ENCODE data around the gene RAP1GDS1. TPM values are rescaled to one million over a fixed set of nuclear protein-coding genes. Genes with fewer than 3 reads are reported as not detected.

Gene RAP1GDS1
- total and polyA plus RNA-seq, 10 donors: 13.5 to 55.1 (median 46.4) TPM

DNA sequence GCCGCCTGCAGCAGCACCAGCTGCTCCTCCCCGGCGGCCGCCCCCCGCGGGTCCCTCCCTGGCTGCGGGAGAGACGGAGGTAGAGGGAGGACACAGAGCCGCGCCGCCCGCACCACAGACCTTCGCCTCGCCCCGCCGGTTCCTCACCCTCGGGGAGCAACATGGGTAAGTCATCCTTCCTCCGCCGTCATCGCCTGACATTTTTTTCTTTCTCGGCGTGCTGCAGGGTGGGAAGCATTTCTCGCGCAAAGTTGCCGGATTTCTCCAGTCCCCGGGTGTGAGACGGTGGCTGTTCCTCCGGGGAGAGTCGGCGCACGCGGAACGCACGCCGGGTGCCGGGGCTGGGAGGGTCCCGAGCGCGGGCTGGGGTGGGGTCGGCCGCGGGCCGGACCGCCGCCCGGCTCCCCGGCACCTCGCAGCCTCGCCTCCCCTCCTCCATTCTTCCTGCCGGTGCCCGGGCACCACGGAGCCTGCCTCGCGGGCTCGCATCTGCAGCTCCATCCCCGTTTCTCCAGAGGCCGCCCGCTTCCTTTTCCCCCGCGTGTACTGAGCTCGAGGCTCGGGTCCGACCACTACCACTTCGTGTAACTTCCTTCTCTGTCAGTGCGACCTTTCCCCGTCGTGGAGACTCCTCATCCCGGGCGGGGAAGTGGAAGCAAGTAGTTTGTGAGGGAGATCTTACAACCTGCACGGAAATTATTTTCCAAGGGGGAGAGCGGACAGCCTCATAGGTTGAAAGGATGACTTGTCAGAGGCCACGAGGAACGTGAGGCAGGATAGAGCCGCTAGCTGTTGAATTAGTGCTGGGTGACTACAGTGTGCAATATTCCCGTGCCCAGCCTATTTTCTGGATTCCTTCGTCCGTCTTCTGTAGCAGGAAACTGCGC is 464 bp downstream of the RAP1GDS1 start:
- Histone ChIP-seq H3K36me3 (no peaks in the 10 kb centered on the region), H3K9me3 (no peaks in the 10 kb centered on the region), H3K27ac (peak overlapping the region; percentile 79 to 97 (median 92)), H3K4me1 (peaks cover 6 to 62% (median 35%) of the 10 kb centered on the region in 6 donors), H3K27me3 (replicated peaks in 1 of 7) (no peaks in the 10 kb centered on the region), H3K4me3 (peak overlapping the region; percentile 62 to 96 (median 93))
- DNase-seq: peak; percentile 91
- WGBS, 5 donors: 0 to 1% (median 1%) methylated on average over 39 to 78 of the region's 78 CpGs
- intact Hi-C loops (cut with DNase I; ENCODE audit: low total_unique reads): no loop called here
- TF ChIP-seq POLR2AphosphoS5 (IDR thresholded peaks at IDR 0.05): peak in 1 of 3 donors; percentile 76
- peak in 1 of 3 donors; percentile 47 for TF ChIP-seq POLR2A (IDR thresholded peaks at IDR 0.05)
- TF ChIP-seq CTCF (IDR thresholded peaks at IDR 0.05 in 8 of 11, conservative IDR thresholded peaks at IDR 0.05 in 3 of 11): no peak

DNA sequence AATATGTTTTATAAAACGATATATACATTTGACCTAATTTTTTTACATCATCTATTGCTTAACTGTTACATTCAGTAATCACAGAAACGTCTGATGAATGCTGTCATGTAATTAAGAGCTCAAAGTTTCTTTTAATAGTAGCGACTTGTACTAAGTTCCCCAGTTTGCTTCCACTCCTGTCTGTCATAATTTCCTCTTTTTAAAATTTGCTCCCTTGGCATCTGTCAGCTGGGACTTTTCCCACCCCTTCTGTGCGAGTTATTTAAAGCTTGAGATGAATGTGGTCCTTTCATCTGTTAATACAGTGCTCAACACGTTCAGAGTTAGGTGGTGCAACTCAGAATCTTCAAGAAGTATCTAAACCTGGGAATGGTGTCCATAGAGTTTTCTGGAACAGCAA is 1.2 kb downstream of the RAP1GDS1 start:
- H3K4me1 ChIP-seq: peaks cover 6 to 62% (median 35%) of the 10 kb centered on the region in 6 donors
- peak overlapping the region; percentile 62 to 96 (median 93) for H3K4me3 ChIP-seq
- no peak for DNase-seq
- H3K36me3 ChIP-seq: no peaks in the 10 kb centered on the region
- H3K27ac ChIP-seq: peak overlapping the region; percentile 79 to 97 (median 92)
- TF ChIP-seq POLR2A (IDR thresholded peaks at IDR 0.05) (no peak), POLR2AphosphoS5 (IDR thresholded peaks at IDR 0.05) (no peak), CTCF (IDR thresholded peaks at IDR 0.05 in 8 of 11, conservative IDR thresholded peaks at IDR 0.05 in 3 of 11) (no peak)
- WGBS, 5 donors: 2 to 6% (median 2%) methylated on average over 5 of the region's 5 CpGs
- intact Hi-C loops (cut with DNase I; ENCODE audit: low total_unique reads): no loop called here
- peaks cover 0 to 4% (median 0%) of the 10 kb centered on the region in 8 donors for H3K9me3 ChIP-seq
- no peaks in the 10 kb centered on the region for H3K27me3 ChIP-seq (replicated peaks in 1 of 7)

GRCh38 chr4:98267498-98267897 is 6.3 kb downstream of the RAP1GDS1 start:
- 95 to 100% (median 97%) methylated on average over 2 of the region's 2 CpGs for WGBS, 5 donors

More at GRCh38 chr4:98267498-98267897, 6.3 kb downstream of the RAP1GDS1 start:
- H3K4me3 ChIP-seq: no peak overlapping the region
- no peaks in the 10 kb centered on the region for H3K27me3 ChIP-seq (replicated peaks in 1 of 7)
- intact Hi-C loops (cut with DNase I; ENCODE audit: low total_unique reads): no loop called here
- peaks cover 6 to 37% (median 19%) of the 10 kb centered on the region in 6 donors for H3K4me1 ChIP-seq
- TF ChIP-seq POLR2AphosphoS5 (IDR thresholded peaks at IDR 0.05): no peak
- no peak for TF ChIP-seq CTCF (IDR thresholded peaks at IDR 0.05 in 8 of 11, conservative IDR thresholded peaks at IDR 0.05 in 3 of 11)
- no peak for TF ChIP-seq POLR2A (IDR thresholded peaks at IDR 0.05)
- no peak overlapping the region for H3K27ac ChIP-seq
- H3K9me3 ChIP-seq: peaks cover 0 to 12% (median 3%) of the 10 kb centered on the region in 8 donors
- DNase-seq: no peak
- H3K36me3 ChIP-seq: peaks cover 0 to 6% (median 0%) of the 10 kb centered on the region in 6 donors
